Measurements from ENCODE around the gene DRAXIN. TPM values are rescaled to one million over a fixed set of nuclear protein-coding genes. Genes with fewer than 3 reads are reported as not detected.

DRAXIN gene
- total RNA-seq, 2 experiments from 2014 or later: 0.15 to 0.19 TPM

DNA sequence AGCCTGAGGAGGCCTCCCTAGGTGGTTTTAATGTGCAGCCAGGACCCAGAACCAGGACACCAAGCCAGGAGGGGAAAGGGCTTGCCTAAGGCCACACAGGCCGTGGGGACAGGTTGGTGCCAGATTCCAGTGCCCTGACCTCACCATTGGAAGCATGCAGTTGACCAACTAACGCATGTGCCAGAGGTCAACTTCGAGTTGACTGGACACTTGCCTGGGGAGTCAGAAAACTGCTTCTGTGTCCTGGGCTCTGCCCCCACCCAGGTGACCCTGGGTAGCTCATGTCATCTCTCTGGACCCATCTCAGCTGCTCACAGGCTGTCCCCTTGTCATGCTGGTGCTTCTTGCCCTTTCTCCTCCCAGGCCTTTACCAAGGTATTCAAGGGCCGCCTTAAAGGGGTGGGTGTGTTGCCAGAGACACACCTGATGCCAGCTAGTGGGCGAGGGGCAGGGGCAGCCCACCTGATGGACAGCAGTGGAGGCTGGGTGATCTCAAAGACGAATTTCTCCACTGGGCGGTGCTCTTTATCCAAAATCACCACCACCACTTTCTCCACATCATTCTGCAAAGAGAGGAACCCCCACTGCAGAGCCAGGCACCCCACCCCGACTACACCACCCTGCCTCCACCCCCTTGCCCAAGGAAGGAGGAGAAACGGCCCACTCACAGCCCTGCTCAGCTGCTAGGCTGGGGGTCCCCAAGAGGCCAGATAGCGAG, 15.0 kb upstream of the DRAXIN start:
- no peak overlapping the region for H3K4me3 ChIP-seq (ENCODE audit: low read depth, low read length, poor library complexity, severe bottlenecking)
- H3K9me3 ChIP-seq (ENCODE audit: low read length): no peaks in the 10 kb centered on the region
- H3K27ac ChIP-seq (ENCODE audit: low read depth, low read length, poor library complexity, severe bottlenecking): no peak overlapping the region
- no peak overlapping the region for H2AFZ ChIP-seq (ENCODE audit: low read length)
- H3K4me1 ChIP-seq (ENCODE audit: insufficient read depth, low read length, poor library complexity, severe bottlenecking): peaks cover 9% of the 10 kb centered on the region
- intact Hi-C loops (cut with micrococcal nuclease; ENCODE audit: unreplicated experiment): no loop called here
- CTCF ChIA-PET (ENCODE audit: unreplicated experiment): no interaction called here
- POLR2A ChIA-PET: interaction anchor here (0.5 kb wide), 1 partner anchor 16 kb away, joined by 3 read pairs; no protein-coding TSS in a partner anchor
- H3K4me2 ChIP-seq (ENCODE audit: low read length): no peak overlapping the region
- H3K79me2 ChIP-seq (ENCODE audit: insufficient read depth, low read depth, low read length): no peaks in the 10 kb centered on the region
- H3K36me3 ChIP-seq (ENCODE audit: insufficient read depth, low read length): peaks cover 53% of the 10 kb centered on the region
- DNase-seq (ENCODE audit: low spot score): no peak
- BruUV-seq (replicated peaks): no TSS peak
- H3K9me2 ChIP-seq (ENCODE audit: insufficient read depth, low read length): no peaks in the 10 kb centered on the region
- H4K20me1 ChIP-seq (ENCODE audit: insufficient read depth, low read length): no peaks in the 10 kb centered on the region
- no peak for TF ChIP-seq EZH2phosphoT487 (IDR thresholded peaks at IDR 0.05; ENCODE audit: borderline replicate concordance, low read depth, low read length)
- TF ChIP-seq, protein P1, sequence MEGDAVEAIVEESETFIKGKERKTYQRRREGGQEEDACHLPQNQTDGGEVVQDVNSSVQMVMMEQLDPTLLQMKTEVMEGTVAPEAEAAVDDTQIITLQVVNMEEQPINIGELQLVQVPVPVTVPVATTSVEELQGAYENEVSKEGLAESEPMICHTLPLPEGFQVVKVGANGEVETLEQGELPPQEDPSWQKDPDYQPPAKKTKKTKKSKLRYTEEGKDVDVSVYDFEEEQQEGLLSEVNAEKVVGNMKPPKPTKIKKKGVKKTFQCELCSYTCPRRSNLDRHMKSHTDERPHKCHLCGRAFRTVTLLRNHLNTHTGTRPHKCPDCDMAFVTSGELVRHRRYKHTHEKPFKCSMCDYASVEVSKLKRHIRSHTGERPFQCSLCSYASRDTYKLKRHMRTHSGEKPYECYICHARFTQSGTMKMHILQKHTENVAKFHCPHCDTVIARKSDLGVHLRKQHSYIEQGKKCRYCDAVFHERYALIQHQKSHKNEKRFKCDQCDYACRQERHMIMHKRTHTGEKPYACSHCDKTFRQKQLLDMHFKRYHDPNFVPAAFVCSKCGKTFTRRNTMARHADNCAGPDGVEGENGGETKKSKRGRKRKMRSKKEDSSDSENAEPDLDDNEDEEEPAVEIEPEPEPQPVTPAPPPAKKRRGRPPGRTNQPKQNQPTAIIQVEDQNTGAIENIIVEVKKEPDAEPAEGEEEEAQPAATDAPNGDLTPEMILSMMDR (conservative IDR thresholded peaks at IDR 0.05; ENCODE audit: low read length): peak; percentile 46

GRCh38 chr1:11678442-11678841, 13.1 kb upstream of the DRAXIN start:
- ChIA-PET POLR2A (interaction anchor here (0.6 kb wide), 1 partner anchor 21 kb away, joined by 5 read pairs; no protein-coding TSS in a partner anchor), CTCF (ENCODE audit: unreplicated experiment) (no interaction called here)
- BruUV-seq (replicated peaks): TSS peak; percentile 64
- H3K79me2 ChIP-seq (ENCODE audit: insufficient read depth, low read depth, low read length): no peaks in the 10 kb centered on the region
- no peaks in the 10 kb centered on the region for H4K20me1 ChIP-seq (ENCODE audit: insufficient read depth, low read length)
- peaks cover 42% of the 10 kb centered on the region; the same call in 1 of the 2 replicates for H3K36me3 ChIP-seq (ENCODE audit: insufficient read depth, low read length)
- H3K9me2 ChIP-seq (ENCODE audit: insufficient read depth, low read length): no peaks in the 10 kb centered on the region
- no peak for DNase-seq (ENCODE audit: low spot score)
- no peak overlapping the region for H2AFZ ChIP-seq (ENCODE audit: low read length)
- H3K4me2 ChIP-seq (ENCODE audit: low read length): peak overlapping the region; percentile 7; the same call in 1 of the 2 replicates
- H3K4me3 ChIP-seq (ENCODE audit: low read depth, low read length, poor library complexity, severe bottlenecking): no peak overlapping the region
- H3K4me1 ChIP-seq (ENCODE audit: insufficient read depth, low read length, poor library complexity, severe bottlenecking): peaks cover 24% of the 10 kb centered on the region
- intact Hi-C loops (cut with micrococcal nuclease; ENCODE audit: unreplicated experiment): no loop called here
- H3K27ac ChIP-seq (ENCODE audit: low read depth, low read length, poor library complexity, severe bottlenecking): no peak overlapping the region
- H3K9me3 ChIP-seq (ENCODE audit: low read length): no peaks in the 10 kb centered on the region
- TF ChIP-seq, protein P1 (conservative IDR thresholded peaks at IDR 0.05; ENCODE audit: low read length): no peak
- no peak for TF ChIP-seq EZH2phosphoT487 (IDR thresholded peaks at IDR 0.05; ENCODE audit: borderline replicate concordance, low read depth, low read length)

Data from OCI-LY7 (cell line).